Fibroblast of pulmonary artery (primary cell): ENCODE measurements around the gene CUL7.

Experiments
- DNase-seq: peaks from one replicate; pipeline ENCODE4 v3.0.0-alpha.2; 2010; ENCODE audit warnings: low read depth
- H3K4me3 ChIP-seq: replicated peaks from 2 replicates; pipeline ENCODE4 v1.5.1; 2011; ENCODE audit warnings: low read depth, mild to moderate bottlenecking, control low read depth, low read length, moderate library complexity
- CTCF ChIP-seq: IDR thresholded peaks from 2 replicates; pipeline ENCODE4 v1.5.1; 2011; ENCODE audit warnings: mild to moderate bottlenecking, control low read depth, low read length, inconsistent platforms; ENCODE audit errors: missing control alignments

The CUL7 gene

GRCh38 chr6:43077981-43078511 is 24.4 kb upstream of the CUL7 start:
- no peak for TF ChIP-seq CTCF
- peak overlapping the region; percentile 81 for H3K4me3 ChIP-seq
- peak; percentile 41 for DNase-seq

GRCh38 chr6:43077333-43077809 is 23.7 kb upstream of the CUL7 start:
- DNase-seq: no peak
- no peak for TF ChIP-seq CTCF

GRCh38 chr6:43076464-43077332 is 23.0 kb upstream of the CUL7 start:
- DNase-seq: peak; percentile 44
- no peak for TF ChIP-seq CTCF

More at GRCh38 chr6:43077333-43077809, 23.7 kb upstream of the CUL7 start:
- peak overlapping the region; percentile 81 for H3K4me3 ChIP-seq

GRCh38 chr6:43075670-43076463 is 22.2 kb upstream of the CUL7 start, which contains the start of gene PTK7:
TSS of gene PTK7 (plus strand) at chr6:43076314. CDS start at chr6:43076489, 175 bp downstream.
- peak; percentile 59 for DNase-seq
- H3K4me3 ChIP-seq: peak within 1 kb of the TSS; percentile 81
- TF ChIP-seq CTCF: no peak

More at GRCh38 chr6:43076464-43077332, 23.0 kb upstream of the CUL7 start:
- H3K4me3 ChIP-seq: peak overlapping the region; percentile 81

- peak overlapping the region; percentile 56 for H3K4me3 ChIP-seq
- TF ChIP-seq CTCF: no peak
- peak; percentile 88 for DNase-seq
Measured at GRCh38 chr6:43074847-43075669, 21.4 kb upstream of the CUL7 start.
